Trophoblast cell (in vitro differentiated cells and primary cell): Measurements from ENCODE around the gene UBQLN4.

ENCODE experiments used
- DNase-seq, 2 donors: peaks; one replicate each; pipeline ENCODE4 v3.0.0-alpha.2; 2016
- H2AFZ ChIP-seq: 2 replicates; pipeline ENCODE4 v1.6.1; 2013; ENCODE audit warnings: low read length, moderate library complexity, mild to moderate bottlenecking; ENCODE audit not compliant: insufficient read depth, poor library complexity
- H2AK5ac ChIP-seq: 2 replicates; pipeline ENCODE4 v1.6.1; 2013; ENCODE audit warnings: mild to moderate bottlenecking, low read length
- H2BK120ac ChIP-seq: 2 replicates; pipeline ENCODE4 v1.6.1; 2013; ENCODE audit warnings: low read length, mild to moderate bottlenecking, moderate library complexity; ENCODE audit not compliant: insufficient read depth, poor library complexity
- H2BK12ac ChIP-seq: 2 replicates; pipeline ENCODE4 v1.6.1; 2013; ENCODE audit warnings: mild to moderate bottlenecking, low read length, moderate library complexity
- H2BK5ac ChIP-seq: 2 replicates; pipeline ENCODE4 v1.6.1; 2013; ENCODE audit warnings: low read length, low read depth, moderate library complexity, mild to moderate bottlenecking; ENCODE audit not compliant: poor library complexity
- H3K14ac ChIP-seq: 2 replicates; pipeline ENCODE4 v1.6.1; 2013; ENCODE audit warnings: mild to moderate bottlenecking, low read length
- H3K18ac ChIP-seq: 2 replicates; pipeline ENCODE4 v1.6.1; 2013; ENCODE audit warnings: mild to moderate bottlenecking, low read length
- H3K23ac ChIP-seq: 2 replicates; pipeline ENCODE4 v1.6.1; 2013; ENCODE audit warnings: low read length
- H3K27ac ChIP-seq: 2 replicates; pipeline ENCODE4 v1.5.1; 2013; ENCODE audit warnings: low read depth, mild to moderate bottlenecking, inconsistent platforms, low read length, moderate library complexity
- H3K27me3 ChIP-seq: 2 replicates; pipeline ENCODE4 v1.6.1; 2013; ENCODE audit warnings: inconsistent platforms, mild to moderate bottlenecking, low read length, moderate library complexity; ENCODE audit not compliant: insufficient read depth
- H3K36me3 ChIP-seq, 2 experiments: 1 replicate in 1 of 2; 2 replicates in 1 of 2; pipeline ENCODE4 v1.6.1; 2013; ENCODE audit warnings: low read length in 2 of 2, mild to moderate bottlenecking in 2 of 2, moderate library complexity in 1 of 2; ENCODE audit not compliant: insufficient read depth in 2 of 2, control insufficient read depth in 1 of 2
- H3K4ac ChIP-seq: 2 replicates; pipeline ENCODE4 v1.6.1; 2013; ENCODE audit warnings: low read depth, mild to moderate bottlenecking, low read length, moderate library complexity
- H3K4me1 ChIP-seq, 2 experiments: 1 replicate in 1 of 2; 2 replicates in 1 of 2; pipeline ENCODE4 v1.6.1; 2013; ENCODE audit warnings: low read length in 2 of 2, mild to moderate bottlenecking in 2 of 2, moderate library complexity in 1 of 2; ENCODE audit not compliant: insufficient read depth in 2 of 2, control insufficient read depth in 1 of 2
- H3K4me2 ChIP-seq: 2 replicates; pipeline ENCODE4 v1.6.1; 2013; ENCODE audit warnings: inconsistent platforms, mild to moderate bottlenecking, low read length, moderate library complexity
- H3K4me3 ChIP-seq: 2 replicates; pipeline ENCODE4 v1.5.1; 2013; ENCODE audit warnings: mild to moderate bottlenecking, low read depth, low read length, inconsistent platforms
- H3K79me1 ChIP-seq: one replicate; pipeline ENCODE4 v1.6.1; 2013; ENCODE audit warnings: low read length
- H3K79me2 ChIP-seq: 2 replicates; pipeline ENCODE4 v1.6.1; 2013; ENCODE audit warnings: low read length, mild to moderate bottlenecking; ENCODE audit not compliant: control insufficient read depth, insufficient read depth, poor library complexity
- H3K9ac ChIP-seq: 2 replicates; pipeline ENCODE4 v1.6.1; 2013; ENCODE audit warnings: mild to moderate bottlenecking, low read length
- H3K9me3 ChIP-seq: 2 replicates; pipeline ENCODE4 v1.6.1; 2013; ENCODE audit warnings: low read depth, mild to moderate bottlenecking, control low read depth, inconsistent platforms, low read length; ENCODE audit not compliant: insufficient read depth
- H4K12ac ChIP-seq: 2 replicates; pipeline ENCODE4 v1.6.1; 2013; ENCODE audit warnings: low read depth, mild to moderate bottlenecking, low read length, moderate library complexity
- H4K8ac ChIP-seq: 2 replicates; pipeline ENCODE4 v1.6.1; 2013; ENCODE audit warnings: low read depth, mild to moderate bottlenecking, low read length, moderate library complexity
- H4K91ac ChIP-seq: one replicate; pipeline ENCODE4 v1.6.1; 2013; ENCODE audit warnings: low read depth, mild to moderate bottlenecking, low read length, moderate library complexity
- WGBS: extraction: QIAGEN DNeasy Blood & Tissue Kit; methylation state at CpG from one replicate; pipeline ENCODE4 v1.1.7; 2013; ENCODE audit warnings: missing lambda C conversion rate; ENCODE audit not compliant: insufficient read length, insufficient coverage; ENCODE audit errors: extremely low coverage; 5-methylcytosine and 5-hydroxymethylcytosine counted together

UBQLN4 gene

GRCh38 chr1:156075775-156076204, 22.2 kb upstream of the UBQLN4 start:
- H2AFZ ChIP-seq = no peak overlapping the region
- H3K27ac ChIP-seq = no peak overlapping the region
- no peak overlapping the region for H2BK12ac ChIP-seq
- no peak overlapping the region for H3K14ac ChIP-seq
- peaks cover 13 to 26% of the 10 kb centered on the region in 2 experiments for H3K4me1 ChIP-seq
- H3K18ac ChIP-seq = no peak overlapping the region
- peaks cover 40 to 55% of the 10 kb centered on the region in 2 experiments for H3K36me3 ChIP-seq
- no peak overlapping the region for H3K9ac ChIP-seq
- no peak overlapping the region for H2BK5ac ChIP-seq
- no peak overlapping the region for H3K4me2 ChIP-seq
- DNase-seq = no peak
- H2AK5ac ChIP-seq = no peak overlapping the region
- peaks cover 22% of the 10 kb centered on the region for H3K79me2 ChIP-seq
- WGBS = no CpG with 5 or more reads among the region's 4 CpGs
- no peak overlapping the region for H3K4me3 ChIP-seq
- H4K12ac ChIP-seq = no peak overlapping the region
- H3K4ac ChIP-seq = no peak overlapping the region
- peaks cover 6% of the 10 kb centered on the region for H3K79me1 ChIP-seq
- H4K8ac ChIP-seq = no peak overlapping the region
- H3K23ac ChIP-seq = no peak overlapping the region
- H4K91ac ChIP-seq = no peak overlapping the region
- H2BK120ac ChIP-seq = no peak overlapping the region
- peaks cover 6% of the 10 kb centered on the region for H3K9me3 ChIP-seq
- H3K27me3 ChIP-seq = no peaks in the 10 kb centered on the region

- H2AK5ac ChIP-seq = no peak overlapping the region
- H3K79me1 ChIP-seq = peaks cover under 1% of the 10 kb centered on the region
- no peak overlapping the region for H3K9ac ChIP-seq
- H3K4ac ChIP-seq = no peak overlapping the region
- no peak overlapping the region for H3K4me3 ChIP-seq
- no peak overlapping the region for H3K23ac ChIP-seq
- H2BK120ac ChIP-seq = no peak overlapping the region
- WGBS = no CpG with 5 or more reads among the region's 3 CpGs
- H2BK5ac ChIP-seq = no peak overlapping the region
- H3K18ac ChIP-seq = no peak overlapping the region
- H3K4me2 ChIP-seq = no peak overlapping the region
- H4K91ac ChIP-seq = no peak overlapping the region
- peaks cover 46 to 60% of the 10 kb centered on the region in 2 experiments for H3K36me3 ChIP-seq
- peaks cover 15% of the 10 kb centered on the region for H3K79me2 ChIP-seq
- H4K12ac ChIP-seq = no peak overlapping the region
- H2BK12ac ChIP-seq = no peak overlapping the region
- H2AFZ ChIP-seq = no peak overlapping the region
- H3K27me3 ChIP-seq = no peaks in the 10 kb centered on the region
- H3K27ac ChIP-seq = no peak overlapping the region
- H4K8ac ChIP-seq = no peak overlapping the region
- no peak overlapping the region for H3K14ac ChIP-seq
- DNase-seq = no peak
- H3K9me3 ChIP-seq = peaks cover 6% of the 10 kb centered on the region
- peaks cover 13 to 26% of the 10 kb centered on the region in 2 experiments for H3K4me1 ChIP-seq
Observed at GRCh38 chr1:156075162-156075561, 21.6 kb upstream of the UBQLN4 start.

GRCh38 chr1:156074661-156075060, 21.1 kb upstream of the UBQLN4 start:
- no peak overlapping the region for H3K4me2 ChIP-seq

GRCh38 chr1:156073740-156074139, 20.1 kb upstream of the UBQLN4 start:
- no peak overlapping the region for H4K8ac ChIP-seq
- H3K79me1 ChIP-seq = no peaks in the 10 kb centered on the region
- H3K18ac ChIP-seq = no peak overlapping the region
- H2AFZ ChIP-seq = no peak overlapping the region
- H4K12ac ChIP-seq = no peak overlapping the region
- H3K14ac ChIP-seq = no peak overlapping the region
- no peak for DNase-seq
- H4K91ac ChIP-seq = no peak overlapping the region
- peaks cover 6% of the 10 kb centered on the region for H3K9me3 ChIP-seq
- H3K4me3 ChIP-seq = no peak overlapping the region
- no peak overlapping the region for H3K23ac ChIP-seq
- H3K4me2 ChIP-seq = no peak overlapping the region
- H2AK5ac ChIP-seq = no peak overlapping the region
- H3K79me2 ChIP-seq = peaks cover 6% of the 10 kb centered on the region
- H3K27ac ChIP-seq = no peak overlapping the region
- H2BK5ac ChIP-seq = no peak overlapping the region
- no peak overlapping the region for H2BK12ac ChIP-seq
- peaks cover 8 to 17% of the 10 kb centered on the region in 2 experiments for H3K4me1 ChIP-seq
- peaks cover 50 to 62% of the 10 kb centered on the region in 2 experiments for H3K36me3 ChIP-seq
- no peak overlapping the region for H3K9ac ChIP-seq
- H3K4ac ChIP-seq = no peak overlapping the region
- H2BK120ac ChIP-seq = no peak overlapping the region
- WGBS = no CpG with 5 or more reads among the region's 5 CpGs
- no peaks in the 10 kb centered on the region for H3K27me3 ChIP-seq

More at GRCh38 chr1:156074661-156075060, 21.1 kb upstream of the UBQLN4 start:
- Histone ChIP-seq H2AFZ (no peak overlapping the region), H3K9me3 (peaks cover 6% of the 10 kb centered on the region), H3K36me3 (peaks cover 49 to 65% of the 10 kb centered on the region in 2 experiments), H3K18ac (no peak overlapping the region), H2AK5ac (no peak overlapping the region), H3K27me3 (no peaks in the 10 kb centered on the region), H4K8ac (no peak overlapping the region), H4K91ac (no peak overlapping the region), H3K14ac (no peak overlapping the region), H3K4ac (no peak overlapping the region), H3K23ac (no peak overlapping the region), H2BK5ac (no peak overlapping the region), H3K9ac (no peak overlapping the region), H4K12ac (no peak overlapping the region), H2BK120ac (no peak overlapping the region), H2BK12ac (no peak overlapping the region), H3K79me2 (peaks cover 10% of the 10 kb centered on the region), H3K79me1 (no peaks in the 10 kb centered on the region), H3K27ac (no peak overlapping the region), H3K4me1 (peaks cover 12 to 23% of the 10 kb centered on the region in 2 experiments), H3K4me3 (no peak overlapping the region)
- WGBS = no CpG with 5 or more reads among the region's 8 CpGs
- DNase-seq = no peak
